H7 (cell line): ENCODE measurements around the gene C19orf12. TPM values are rescaled to one million over a fixed set of nuclear protein-coding genes. Genes with fewer than 3 reads are reported as not detected.

Source experiments
- DNase-seq: peaks from one replicate; pipeline ENCODE4 v3.0.0; 2012
- H3K27me3 ChIP-seq: 2 replicates; pipeline ENCODE4 v1.6.0; 2011; ENCODE audit warnings: mild to moderate bottlenecking, low read length; ENCODE audit not compliant: control insufficient read depth, insufficient read depth
- H3K36me3 ChIP-seq: replicated peaks from 2 replicates; pipeline ENCODE4 v1.5.1; 2011; ENCODE audit warnings: low read length; ENCODE audit not compliant: control insufficient read depth, insufficient read depth
- H3K4me3 ChIP-seq: 2 replicates; pipeline ENCODE4 v1.5.1; 2011; ENCODE audit warnings: low read depth, mild to moderate bottlenecking, control low read depth, low read length, moderate library complexity; ENCODE audit not compliant: insufficient read depth
- total RNA-seq: library from RNA; depleted of rRNA; stranded (reverse); fragments of >200 nt; shearing (Covaris generic); gene quantifications from 2 replicates; pipeline ENCODE4 v1.2.3, GENCODE V29; 2014

C19orf12 gene
- total RNA-seq, 1 experiment from 2014 or later = 24.0 TPM

DNA sequence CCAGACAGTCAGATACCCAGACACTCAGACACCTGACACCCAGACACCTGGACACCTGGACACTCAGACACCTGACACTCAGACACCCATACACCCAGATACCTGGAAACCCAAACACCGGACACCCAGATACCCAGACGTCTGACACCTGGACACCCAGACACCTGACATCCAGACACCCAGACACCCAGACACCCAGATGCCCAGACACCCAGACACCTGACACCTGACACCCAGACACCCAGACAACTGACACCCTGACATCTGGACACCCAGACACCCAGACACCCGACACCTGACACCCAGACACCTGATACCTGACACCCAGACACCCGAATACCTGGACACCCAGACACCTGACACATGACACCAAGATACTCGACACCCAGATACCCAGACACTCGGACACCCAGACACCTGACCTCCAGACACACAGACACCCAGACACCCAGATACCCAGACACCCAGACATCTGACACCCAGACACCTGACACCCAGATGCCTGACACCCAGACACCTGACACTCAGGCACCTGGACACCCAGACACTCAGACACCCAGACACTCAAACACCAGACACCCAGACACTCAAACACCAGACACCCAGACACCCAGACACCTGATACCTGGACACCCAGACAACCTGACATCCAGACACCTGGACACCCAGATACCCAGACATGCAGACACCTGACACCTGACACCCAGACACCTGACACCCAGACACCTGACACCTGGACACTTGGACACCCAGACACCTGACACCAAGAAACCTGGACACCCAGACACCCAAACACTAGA, 19.1 kb downstream of the C19orf12 start:
- no peak for DNase-seq
- no peaks in the 10 kb centered on the region for H3K27me3 ChIP-seq
- no peak overlapping the region for H3K4me3 ChIP-seq
- no peaks in the 10 kb centered on the region for H3K36me3 ChIP-seq

DNA sequence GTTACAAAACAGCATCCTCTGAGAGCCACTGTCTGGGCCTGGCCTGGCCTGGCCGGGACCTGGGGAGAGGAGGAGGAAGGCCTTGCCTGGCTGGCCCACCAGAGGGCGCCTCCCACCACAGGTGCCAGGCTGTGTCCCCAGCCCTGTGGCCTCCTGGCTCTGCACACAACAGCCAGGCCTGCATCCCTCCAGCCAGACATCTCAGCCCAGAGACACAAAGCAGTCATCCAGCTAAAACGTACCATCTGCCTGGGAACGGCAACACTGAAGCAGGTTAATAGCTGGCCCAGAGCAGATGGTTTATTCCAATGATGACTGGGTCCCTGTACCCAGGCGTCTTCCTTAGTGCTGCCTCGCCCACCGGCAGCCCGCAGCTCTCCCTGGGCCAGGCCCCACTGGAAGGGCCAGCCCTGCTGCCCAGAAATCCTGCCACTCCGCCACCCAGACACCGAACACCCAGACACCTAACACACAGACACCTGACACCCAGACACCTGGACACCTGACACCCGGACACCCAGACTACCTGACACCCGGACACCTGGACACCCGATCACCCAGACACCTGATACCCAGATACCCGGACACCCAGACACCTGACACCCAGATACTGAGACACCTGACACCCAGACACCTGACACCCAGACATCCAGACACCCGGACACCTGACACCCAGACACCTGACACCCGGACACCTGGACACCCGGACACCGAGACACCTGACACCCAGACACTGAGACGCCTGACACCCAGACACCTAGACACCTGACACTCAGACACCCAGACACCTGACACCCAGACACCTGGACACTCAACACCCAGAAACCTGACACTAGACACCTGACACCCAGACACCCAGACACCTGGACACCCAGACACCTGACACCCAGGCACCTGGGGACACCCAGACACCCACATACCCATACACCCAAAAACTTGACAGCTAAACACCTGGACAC, 20.1 kb downstream of the C19orf12 start:
- no peaks in the 10 kb centered on the region for H3K27me3 ChIP-seq
- peak; percentile 93 for DNase-seq
- H3K4me3 ChIP-seq = no peak overlapping the region
- H3K36me3 ChIP-seq = no peaks in the 10 kb centered on the region

DNA sequence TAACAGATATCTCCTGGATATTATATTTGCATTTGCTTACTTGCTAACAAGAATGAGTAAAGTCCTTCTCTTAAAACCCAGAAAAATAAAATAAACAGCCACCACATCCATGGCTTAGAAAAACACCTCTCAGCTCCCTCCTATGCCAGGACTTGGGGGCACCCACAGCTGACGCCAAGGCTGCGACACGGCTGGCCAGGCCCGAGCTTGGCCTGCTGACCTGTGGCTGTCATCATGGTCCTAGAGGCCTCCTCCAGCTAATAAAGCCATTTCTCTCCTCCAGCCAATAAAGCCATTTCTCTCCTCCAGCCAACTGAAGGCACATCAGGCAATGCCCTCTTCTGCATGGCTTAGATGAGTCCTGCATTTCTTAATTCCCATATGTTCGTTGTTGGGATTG, 20.9 kb downstream of the C19orf12 start:
- H3K36me3 ChIP-seq = no peaks in the 10 kb centered on the region
- no peak overlapping the region for H3K4me3 ChIP-seq
- DNase-seq = no peak
- no peaks in the 10 kb centered on the region for H3K27me3 ChIP-seq

DNA sequence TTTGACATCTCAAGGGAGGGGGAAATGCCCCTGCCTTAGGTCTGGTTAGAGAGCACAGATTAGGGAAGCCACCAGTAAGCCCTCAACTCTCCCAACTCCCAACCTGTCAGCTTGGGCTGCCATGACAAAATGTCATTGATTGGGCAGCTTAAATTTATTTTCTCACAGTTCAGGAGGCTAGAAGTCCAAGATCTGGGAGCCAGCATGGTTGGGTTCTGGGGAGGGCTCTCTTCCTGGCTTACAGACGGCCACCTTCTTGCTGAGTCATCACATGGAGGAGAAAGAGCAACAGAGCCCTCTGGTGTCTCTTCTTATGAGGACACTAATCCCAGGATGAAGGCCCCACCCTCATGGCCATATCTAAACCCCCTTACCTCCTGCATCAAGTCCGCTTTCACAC, 24.2 kb downstream of the C19orf12 start:
- Histone ChIP-seq H3K36me3 (no peaks in the 10 kb centered on the region), H3K27me3 (no peaks in the 10 kb centered on the region), H3K4me3 (no peak overlapping the region)
- DNase-seq = peak; percentile 85

DNA sequence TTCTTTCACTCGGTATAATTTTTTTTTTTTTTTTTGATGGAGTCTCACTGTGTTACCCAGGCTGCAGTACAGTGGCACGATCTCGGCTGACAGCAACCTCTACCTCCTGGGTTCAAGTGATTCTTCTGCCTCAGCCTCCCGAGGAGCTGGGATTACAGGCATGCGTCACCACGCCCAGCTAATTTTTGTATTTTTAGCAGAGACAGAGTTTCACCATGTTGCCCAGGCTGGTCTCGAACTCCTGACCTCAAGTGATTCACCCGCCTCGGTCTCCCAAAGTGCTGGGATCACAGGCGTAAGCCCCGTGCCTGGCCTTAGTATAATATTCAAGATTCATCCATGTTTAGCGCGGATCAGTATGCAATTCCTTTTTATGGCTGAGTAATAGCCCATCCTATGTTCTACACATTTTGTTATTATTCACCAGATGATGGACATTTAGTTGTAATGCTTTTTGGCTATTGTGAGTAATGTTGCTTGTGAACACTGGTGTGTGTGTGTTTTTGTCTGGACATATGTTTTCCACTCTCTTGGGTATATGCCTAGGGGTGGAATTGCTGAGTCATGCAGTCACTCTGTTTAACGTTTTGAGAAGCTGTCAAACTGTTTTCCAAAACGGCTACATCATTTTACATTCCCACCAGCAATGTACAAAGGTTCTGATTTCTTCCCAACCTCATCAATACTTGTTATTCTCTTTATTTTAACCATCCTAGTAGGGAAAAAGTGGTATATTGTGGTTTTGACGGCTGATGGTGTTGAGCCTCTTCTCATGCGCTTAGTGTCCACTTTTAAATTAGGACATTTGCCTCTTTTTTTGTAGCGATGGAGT, 26.9 kb downstream of the C19orf12 start:
- H3K4me3 ChIP-seq = no peak overlapping the region
- no peak for DNase-seq
- no peaks in the 10 kb centered on the region for H3K27me3 ChIP-seq
- H3K36me3 ChIP-seq = no peaks in the 10 kb centered on the region

DNA sequence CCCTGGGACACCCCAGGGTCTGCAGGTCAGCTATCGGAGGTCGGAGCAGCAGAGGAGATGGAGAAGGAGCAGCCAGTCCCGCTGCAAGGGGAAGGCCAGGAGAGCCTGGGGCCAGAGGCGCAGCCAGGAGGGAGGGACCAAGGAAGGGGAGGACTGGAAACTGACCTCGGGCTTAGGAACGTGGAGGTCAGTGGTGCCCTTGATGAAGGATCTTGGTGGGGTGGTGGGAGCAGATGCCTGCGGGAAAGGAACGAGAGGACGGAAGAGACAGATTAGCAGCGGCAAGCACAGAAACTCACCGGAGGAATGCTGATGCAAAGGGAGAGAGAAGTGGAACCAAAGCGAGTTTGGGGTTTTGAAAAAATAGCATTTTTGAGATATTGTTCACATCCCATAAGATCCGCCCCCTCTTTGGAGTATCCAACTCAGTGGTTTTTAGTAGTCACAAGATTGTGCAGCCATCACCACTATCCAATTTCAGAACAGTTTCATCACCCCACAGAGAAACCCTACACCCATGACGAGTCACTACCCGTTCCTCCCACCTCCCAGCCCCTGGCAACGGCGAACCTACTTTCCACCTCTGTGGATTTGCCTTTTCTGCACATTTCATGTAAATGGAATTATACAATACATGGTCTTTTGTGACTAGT, 27.7 kb downstream of the C19orf12 start:
- Histone ChIP-seq H3K27me3 (no peaks in the 10 kb centered on the region), H3K4me3 (no peak overlapping the region), H3K36me3 (no peaks in the 10 kb centered on the region)
- no peak for DNase-seq

DNA sequence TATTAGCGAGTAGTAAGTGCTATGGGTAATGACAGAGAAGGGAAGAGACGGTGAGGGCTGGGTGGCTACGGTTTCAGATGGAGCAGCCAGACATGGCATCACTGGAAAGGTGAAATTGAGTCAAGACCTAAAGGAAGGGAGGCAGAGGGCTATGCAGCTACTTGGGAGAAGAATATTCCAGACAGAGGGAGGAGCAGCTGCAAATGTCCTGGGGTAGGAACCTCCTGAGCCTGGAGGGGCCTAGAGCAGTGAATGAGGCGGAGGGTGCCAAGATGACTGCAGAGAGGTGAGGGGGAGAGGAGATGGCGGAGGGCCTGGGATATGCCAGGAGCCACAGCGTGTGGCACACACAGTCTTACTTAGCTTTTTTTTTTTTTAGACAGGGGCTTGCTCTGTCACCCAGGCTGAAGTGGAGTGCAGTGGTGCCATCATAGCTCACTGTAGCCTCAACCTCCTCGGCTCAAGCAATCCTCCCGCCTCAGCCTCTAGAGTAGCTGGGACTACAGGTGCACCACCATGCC, 28.7 kb downstream of the C19orf12 start:
- Histone ChIP-seq H3K36me3 (no peaks in the 10 kb centered on the region), H3K4me3 (no peak overlapping the region), H3K27me3 (no peaks in the 10 kb centered on the region)
- DNase-seq = no peak

DNA sequence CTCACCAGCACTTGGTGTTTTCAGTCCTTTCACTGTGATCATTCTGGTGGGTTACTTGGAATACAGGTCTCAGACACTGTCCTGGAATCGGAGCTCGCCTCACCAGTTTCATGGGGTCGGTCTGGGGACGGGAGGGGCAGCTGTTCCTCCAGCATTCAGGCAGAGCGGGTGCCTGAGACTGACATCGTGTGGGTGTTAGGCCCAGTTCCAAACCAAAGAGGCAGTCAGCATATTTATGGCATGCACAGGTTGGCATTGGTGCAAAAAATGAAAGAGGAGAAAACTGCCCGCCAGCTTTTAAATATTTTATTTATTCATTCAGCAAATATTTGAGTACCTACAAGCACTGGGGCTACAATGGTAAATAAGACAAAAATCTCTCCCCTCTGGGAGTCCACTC, 29.7 kb downstream of the C19orf12 start:
- Histone ChIP-seq H3K36me3 (no peaks in the 10 kb centered on the region), H3K27me3 (no peaks in the 10 kb centered on the region), H3K4me3 (no peak overlapping the region)
- DNase-seq = no peak

DNA sequence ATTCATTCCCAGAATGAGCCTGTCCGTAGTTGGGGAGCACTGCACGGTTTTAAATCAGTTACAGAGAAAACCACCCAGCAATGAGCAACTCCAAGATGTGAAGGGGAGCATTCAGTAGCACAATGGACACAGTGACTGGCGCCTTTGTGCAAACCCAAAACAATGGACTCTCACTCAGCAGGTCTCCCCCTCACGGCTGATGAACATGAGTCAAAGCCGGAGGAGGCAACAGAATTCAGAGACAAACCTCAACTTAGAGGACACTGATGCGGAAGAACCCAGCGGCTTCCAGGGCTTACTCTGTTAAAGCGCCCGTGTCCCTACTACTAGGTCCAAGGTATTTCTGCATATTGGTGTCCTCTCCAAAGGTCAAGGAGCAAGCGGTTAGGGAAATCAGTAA, 32.1 kb downstream of the C19orf12 start:
- Histone ChIP-seq H3K36me3 (no peaks in the 10 kb centered on the region), H3K4me3 (no peak overlapping the region), H3K27me3 (no peaks in the 10 kb centered on the region)
- DNase-seq = peak; percentile 37

DNA sequence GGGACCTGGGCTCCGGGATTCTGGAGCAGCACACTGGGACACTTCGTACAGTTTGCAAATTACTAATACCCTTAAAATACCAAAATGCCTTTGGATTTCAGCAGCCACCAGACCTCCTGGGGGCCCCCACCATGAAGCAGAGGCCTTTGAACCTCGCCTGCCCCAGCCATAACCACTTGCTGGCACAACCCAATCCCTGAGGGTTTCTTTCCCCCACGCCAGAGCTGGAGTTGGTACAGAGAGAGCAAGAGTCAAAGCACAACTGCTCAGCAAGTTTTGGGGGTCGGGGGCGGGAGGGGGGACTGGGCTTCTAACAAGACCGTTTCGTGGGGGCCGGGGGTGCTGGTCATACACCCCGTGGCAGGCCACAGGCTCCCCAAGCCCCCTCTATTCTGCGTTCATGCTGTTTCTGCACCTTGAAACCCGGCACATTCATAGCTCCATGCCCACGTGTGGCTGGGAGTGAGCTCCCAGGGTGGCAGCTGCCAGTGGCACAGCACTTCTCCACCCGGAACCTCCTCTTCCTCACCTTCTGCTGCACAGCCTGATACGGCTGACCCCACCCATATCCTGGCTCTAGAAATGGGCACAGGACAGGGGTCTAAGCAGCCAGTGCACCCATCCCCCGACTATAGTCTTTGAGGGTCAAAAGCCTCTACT, 32.7 kb downstream of the C19orf12 start:
- H3K27me3 ChIP-seq = no peaks in the 10 kb centered on the region
- H3K4me3 ChIP-seq = no peak overlapping the region
- no peak for DNase-seq
- no peaks in the 10 kb centered on the region for H3K36me3 ChIP-seq

DNA sequence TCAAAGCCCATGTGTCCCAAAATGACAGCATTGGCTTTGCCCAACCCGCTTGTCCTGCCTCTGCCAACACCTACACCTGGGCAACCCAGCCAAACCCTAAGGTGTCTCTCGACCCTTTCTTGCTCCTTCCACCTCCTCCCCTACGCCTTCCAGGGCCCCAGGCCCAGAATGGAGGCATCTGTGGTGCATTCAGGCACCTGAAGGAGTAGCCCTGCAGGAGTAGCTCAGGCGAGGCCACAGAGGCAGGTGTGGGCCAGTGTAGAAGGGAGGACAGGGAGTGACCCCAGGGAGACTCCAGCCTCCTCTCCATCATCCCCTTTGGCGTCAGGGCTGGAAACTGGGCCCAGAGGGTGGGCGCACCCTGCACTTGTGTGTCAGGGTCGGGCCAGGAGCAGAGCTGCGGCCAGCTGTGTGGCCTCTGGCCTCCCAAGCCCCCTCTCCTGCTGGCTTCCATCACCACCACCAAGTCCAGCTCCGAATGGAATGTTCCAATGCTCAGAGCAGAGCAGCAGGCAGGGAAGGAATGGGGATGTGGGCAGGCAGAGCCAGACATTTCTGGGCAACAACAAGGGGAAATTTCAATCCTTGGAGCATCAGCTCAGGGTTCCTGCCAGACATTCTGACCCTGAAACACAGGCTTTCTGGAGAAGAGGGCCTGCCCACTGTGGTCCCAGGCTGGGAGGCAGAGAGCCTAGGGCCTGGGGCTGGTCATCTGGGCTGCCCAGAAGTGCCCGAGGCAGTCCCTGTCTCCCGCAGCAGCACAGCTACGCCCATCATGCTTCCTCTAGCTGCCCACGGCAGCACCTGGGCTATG, 33.4 kb downstream of the C19orf12 start:
- Histone ChIP-seq H3K27me3 (no peaks in the 10 kb centered on the region), H3K4me3 (no peak overlapping the region)
- DNase-seq = peak; percentile 34

DNA sequence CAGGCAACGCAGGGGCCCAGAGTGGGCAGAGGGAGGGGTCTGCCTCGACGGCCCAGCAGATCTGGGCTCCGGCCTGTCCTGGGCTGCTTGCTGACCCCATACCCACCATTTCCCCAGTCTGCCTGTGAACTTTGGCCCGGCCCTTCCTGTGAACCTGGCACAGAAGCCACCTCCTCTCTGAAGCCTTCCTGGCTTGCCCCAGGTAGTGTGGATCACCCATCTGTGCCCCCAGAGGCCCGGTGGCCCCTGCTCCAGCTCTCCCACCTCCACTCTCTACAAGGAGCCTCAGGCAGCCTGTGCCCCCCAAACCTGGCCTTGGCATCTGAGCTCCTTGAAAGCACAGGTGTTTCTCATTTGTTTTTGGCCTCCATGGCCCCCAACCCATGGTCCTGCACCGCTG, 34.1 kb downstream of the C19orf12 start:
- no peak for DNase-seq
- no peaks in the 10 kb centered on the region; the same call in 1 of the 2 replicates for H3K36me3 ChIP-seq
- no peak overlapping the region for H3K4me3 ChIP-seq
- H3K27me3 ChIP-seq = no peaks in the 10 kb centered on the region

More for the DNA sequence above, 33.4 kb downstream of the C19orf12 start:
- no peaks in the 10 kb centered on the region for H3K36me3 ChIP-seq

DNA sequence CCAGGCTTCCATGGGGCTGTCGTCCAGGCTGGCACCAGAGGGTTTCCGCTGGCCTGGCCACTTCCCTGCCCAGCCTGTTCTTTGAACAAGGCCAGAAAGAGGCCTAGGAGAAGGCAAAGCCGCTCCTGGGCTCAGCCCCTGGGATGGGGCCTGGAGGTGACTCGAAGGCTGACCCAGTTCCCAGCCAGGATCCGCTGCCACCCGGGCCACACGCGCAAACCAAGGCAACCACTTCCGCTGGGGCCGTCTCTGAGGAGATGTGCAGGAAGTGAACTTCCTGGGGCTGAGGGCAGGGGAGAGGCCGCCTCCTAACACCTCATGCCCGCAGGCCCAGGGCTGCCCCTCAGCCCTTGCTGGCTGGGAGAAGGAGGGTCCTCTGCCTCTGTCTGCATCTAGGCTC, 34.6 kb downstream of the C19orf12 start:
- H3K36me3 ChIP-seq = peaks cover under 1% of the 10 kb centered on the region
- DNase-seq = peak; percentile 50
- no peaks in the 10 kb centered on the region for H3K27me3 ChIP-seq
- H3K4me3 ChIP-seq = no peak overlapping the region
